Measurements from ENCODE around the gene ATP2B2. TPM values are rescaled to one million over a fixed set of nuclear protein-coding genes. Genes with fewer than 3 reads are reported as not detected.

ATP2B2 gene
- total RNA-seq, 1 experiment from 2014 or later: not detected

- Mint-ChIP-seq H3K36me3 (ENCODE audit: insufficient read depth, unreplicated experiment) (no peaks in the 10 kb centered on the region), H3K27ac (ENCODE audit: unreplicated experiment) (no peak overlapping the region), H3K4me1 (ENCODE audit: low read depth, unreplicated experiment) (no peaks in the 10 kb centered on the region), H3K9me3 (ENCODE audit: low read depth, unreplicated experiment) (no peaks in the 10 kb centered on the region), H3K27me3 (ENCODE audit: unreplicated experiment) (peaks cover 86% of the 10 kb centered on the region), H3K4me3 (ENCODE audit: low read depth, unreplicated experiment) (no peak overlapping the region)
- no peak for TF ChIP-seq CTCF (IDR thresholded peaks at IDR 0.05; ENCODE audit: unreplicated experiment)
- no peak for DNase-seq
- CTCF ChIA-PET: no interaction called here
- intact Hi-C loops (cut with micrococcal nuclease; ENCODE audit: unreplicated experiment): no loop called here
- no TSS peak for BruUV-seq (replicated peaks)
Measured at GRCh38 chr3:10373686-10374261, 131.6 kb downstream of the ATP2B2 start.

- intact Hi-C loops (cut with micrococcal nuclease; ENCODE audit: unreplicated experiment): no loop called here
- Mint-ChIP-seq H3K36me3 (ENCODE audit: insufficient read depth, unreplicated experiment) (no peaks in the 10 kb centered on the region), H3K4me1 (ENCODE audit: low read depth, unreplicated experiment) (no peaks in the 10 kb centered on the region), H3K27me3 (ENCODE audit: unreplicated experiment) (peaks cover 84% of the 10 kb centered on the region), H3K4me3 (ENCODE audit: low read depth, unreplicated experiment) (no peak overlapping the region), H3K9me3 (ENCODE audit: low read depth, unreplicated experiment) (no peaks in the 10 kb centered on the region), H3K27ac (ENCODE audit: unreplicated experiment) (no peak overlapping the region)
- CTCF ChIA-PET: no interaction called here
- TF ChIP-seq CTCF (IDR thresholded peaks at IDR 0.05; ENCODE audit: unreplicated experiment): no peak
- DNase-seq: no peak
- BruUV-seq (replicated peaks): no TSS peak
Measured at GRCh38 chr3:10371789-10372188, 133.6 kb downstream of the ATP2B2 start.

- intact Hi-C loops (cut with micrococcal nuclease; ENCODE audit: unreplicated experiment): no loop called here
- no peak for TF ChIP-seq CTCF (IDR thresholded peaks at IDR 0.05; ENCODE audit: unreplicated experiment)
- no peaks in the 10 kb centered on the region for H3K36me3 Mint-ChIP-seq (ENCODE audit: insufficient read depth, unreplicated experiment)
- BruUV-seq (replicated peaks): no TSS peak
- no peaks in the 10 kb centered on the region for H3K4me1 Mint-ChIP-seq (ENCODE audit: low read depth, unreplicated experiment)
- H3K27me3 Mint-ChIP-seq (ENCODE audit: unreplicated experiment): peaks cover 84% of the 10 kb centered on the region
- no peaks in the 10 kb centered on the region for H3K9me3 Mint-ChIP-seq (ENCODE audit: low read depth, unreplicated experiment)
- no peak for DNase-seq
- CTCF ChIA-PET: no interaction called here
- H3K27ac Mint-ChIP-seq (ENCODE audit: unreplicated experiment): no peak overlapping the region
- no peak overlapping the region for H3K4me3 Mint-ChIP-seq (ENCODE audit: low read depth, unreplicated experiment)
Measured at GRCh38 chr3:10371167-10371566, 134.2 kb downstream of the ATP2B2 start.

- peaks cover 84% of the 10 kb centered on the region for H3K27me3 Mint-ChIP-seq (ENCODE audit: unreplicated experiment)
- DNase-seq: no peak
- no peak for TF ChIP-seq CTCF (IDR thresholded peaks at IDR 0.05; ENCODE audit: unreplicated experiment)
- no peak overlapping the region for H3K27ac Mint-ChIP-seq (ENCODE audit: unreplicated experiment)
- H3K9me3 Mint-ChIP-seq (ENCODE audit: low read depth, unreplicated experiment): peaks cover 2% of the 10 kb centered on the region
- CTCF ChIA-PET: no interaction called here
- no peaks in the 10 kb centered on the region for H3K36me3 Mint-ChIP-seq (ENCODE audit: insufficient read depth, unreplicated experiment)
- no peak overlapping the region for H3K4me3 Mint-ChIP-seq (ENCODE audit: low read depth, unreplicated experiment)
- intact Hi-C loops (cut with micrococcal nuclease; ENCODE audit: unreplicated experiment): no loop called here
- H3K4me1 Mint-ChIP-seq (ENCODE audit: low read depth, unreplicated experiment): peaks cover 7% of the 10 kb centered on the region
- BruUV-seq (replicated peaks): no TSS peak
Measured at GRCh38 chr3:10370429-10370828, 135.0 kb downstream of the ATP2B2 start.
